Left renal pelvis (tissue), 4 donors: Measurements from ENCODE around the gene EPHA6. TPM values are rescaled to one million over a fixed set of nuclear protein-coding genes. Genes with fewer than 3 reads are reported as not detected.

Experiments
- DNase-seq, 4 donors: peaks; one replicate each; pipeline ENCODE4 v3.0.0-alpha.2; 2013; ENCODE audit warnings: low read depth in 4 of 4, low spot score in 3 of 4
- polyA plus RNA-seq, 4 donors: library from polyadenylated mRNA; unstranded; fragments of 120-200 nt; gene quantifications; one replicate each; pipeline ENCODE4 v1.2.1, GENCODE V29; 2013; ENCODE audit not compliant: insufficient read length in 4 of 4

The EPHA6 gene
- polyA plus RNA-seq, 4 donors, result 0.37 to 1.8 (median 1.4) TPM

DNA sequence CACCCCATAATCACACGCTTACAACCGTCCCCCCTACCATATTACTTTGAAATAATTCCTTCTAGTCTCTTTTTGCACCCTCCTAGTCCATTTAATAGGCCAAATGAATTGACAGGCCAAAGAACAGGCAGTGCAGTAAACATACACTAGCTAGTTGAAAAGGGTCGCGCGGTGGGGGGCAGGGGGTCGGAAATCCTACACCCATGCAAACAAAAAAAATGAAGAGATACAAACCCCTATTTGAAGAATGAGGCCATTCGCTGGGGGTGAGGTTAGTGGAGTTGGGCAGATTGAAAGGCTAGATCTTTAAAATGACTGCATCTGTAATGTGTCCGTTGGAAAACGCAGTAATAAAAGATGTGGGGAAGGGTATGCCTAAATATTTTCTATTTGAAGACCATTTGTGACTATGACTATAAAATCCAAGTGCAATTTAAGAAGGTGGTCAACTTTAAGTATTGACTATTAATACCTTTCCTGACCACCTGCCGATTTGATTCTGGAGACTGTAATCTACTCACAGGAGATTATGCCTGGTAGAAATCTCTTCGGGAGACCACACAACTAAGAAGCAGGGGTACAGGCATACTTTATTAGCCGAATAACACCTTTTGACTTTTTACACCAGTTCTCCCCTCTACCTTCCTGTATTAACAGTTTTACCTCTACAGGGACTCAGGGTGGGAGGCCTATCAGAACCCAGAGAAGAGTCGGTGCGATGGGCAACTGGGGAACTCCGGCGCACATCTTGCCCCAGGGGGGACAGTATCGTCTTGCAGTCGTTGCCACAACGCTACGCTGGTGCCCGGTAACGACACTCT, 949.4 kb downstream of the EPHA6 start:
- DNase-seq, result peak in 1 of 4 donors; percentile 12

DNA sequence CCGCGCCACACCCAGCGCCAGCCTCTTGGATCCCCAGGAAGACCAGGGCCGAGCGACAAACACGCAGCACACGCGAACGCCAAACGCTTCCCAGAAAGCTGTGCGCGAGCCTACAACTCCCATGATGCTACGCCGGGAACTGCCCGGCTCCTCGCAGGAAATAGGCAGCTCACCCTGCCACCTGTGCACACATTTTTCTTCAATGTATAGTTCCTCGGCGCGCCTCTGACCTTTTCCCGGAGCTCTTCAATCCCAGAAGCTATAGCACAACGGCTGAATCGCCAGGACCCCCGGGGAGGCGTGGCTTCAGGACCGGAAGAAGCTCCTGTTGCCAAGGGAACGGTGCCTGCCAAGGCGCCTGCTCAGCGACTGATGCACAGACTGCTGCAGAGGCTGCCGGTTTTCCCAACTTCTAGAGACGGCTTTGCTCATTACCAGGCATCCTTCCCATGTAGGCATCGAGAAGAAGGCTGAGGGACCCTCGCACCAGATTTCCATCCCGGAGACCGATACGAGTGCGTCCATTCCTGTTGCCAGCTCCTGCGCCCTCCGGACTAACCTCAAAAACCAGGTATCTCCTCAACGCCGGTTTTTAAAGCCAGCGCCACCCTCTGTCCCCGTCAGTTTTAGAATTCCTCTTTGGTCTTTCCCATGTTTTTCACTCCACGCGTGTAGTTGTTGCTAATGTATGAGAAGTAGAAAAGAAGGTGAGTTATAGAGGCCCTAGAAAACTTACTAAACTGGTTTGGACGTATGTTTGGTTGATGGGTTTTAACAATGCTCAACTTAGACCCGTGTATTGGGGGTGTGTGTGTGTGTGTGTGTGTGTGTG, 950.2 kb downstream of the EPHA6 start, which contains the start of gene ARL6:
Gene ARL6 (plus strand): TSS at position 352 of the 832 bp plus-strand sequence. CDS start 3,350 bp downstream, outside the sequence.
- DNase-seq, result peak; percentile 74 to 82 (median 76)

GRCh38 chr3:97765336-97765735, 950.9 kb downstream of the EPHA6 start:
- no peak for DNase-seq

DNA sequence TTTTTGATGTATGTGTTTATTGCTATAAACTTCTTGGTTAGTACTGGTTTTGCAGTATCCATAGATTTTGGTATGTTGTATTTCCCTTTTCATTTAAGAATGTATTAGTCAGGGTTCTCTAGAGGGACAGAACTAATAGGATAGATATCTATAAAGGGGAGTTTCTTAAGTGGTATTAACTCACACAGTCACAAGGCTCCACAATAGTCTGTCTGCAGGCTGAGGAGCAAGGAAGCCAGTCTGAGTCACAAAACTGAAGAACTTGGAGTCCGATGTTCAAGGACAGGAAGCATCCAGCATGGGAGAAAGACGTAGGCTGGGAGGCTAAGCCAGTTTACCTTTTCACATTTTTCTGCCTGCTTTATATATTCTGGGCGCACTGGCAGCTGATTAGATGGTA, 958.5 kb downstream of the EPHA6 start:
- no peak for DNase-seq

DNA sequence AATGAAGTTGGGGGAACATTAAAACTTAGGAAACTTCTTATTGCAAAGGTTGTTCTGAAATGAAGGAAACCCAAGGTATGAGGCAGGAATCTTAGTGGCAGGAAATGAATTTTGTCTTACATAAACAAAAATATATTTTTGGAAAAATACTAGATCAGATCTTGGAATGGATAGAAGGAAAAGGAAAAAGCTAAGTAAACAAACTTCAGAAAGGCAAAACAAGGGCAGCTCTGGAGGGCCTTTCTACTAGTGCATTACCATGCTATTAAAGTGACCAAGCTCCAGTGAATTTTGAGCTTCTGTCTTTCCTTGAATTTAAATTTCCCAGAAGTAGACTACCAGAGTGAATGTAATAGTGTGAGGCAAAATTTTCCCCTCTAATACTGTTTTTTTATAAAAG, 963.8 kb downstream of the EPHA6 start:
- no peak for DNase-seq

GRCh38 chr3:97793420-97794019, 979.1 kb downstream of the EPHA6 start:
- DNase-seq, result peak; percentile 10 to 40 (median 30)

GRCh38 chr3:97795951-97796350, 981.6 kb downstream of the EPHA6 start:
- DNase-seq, result no peak
